RWPE1 (cell line): Measurements from ENCODE around the gene ALPL.
"Not testable (repeated sequence)": the region's sequence is repeated elsewhere in the genome, so short reads cannot be mapped to it uniquely, and the experiment has no call there.

Experiments
- CTCF ChIA-PET: fragments of 350-600 bp; sonication (Branson Sonifier 250); formaldehyde crosslinking; extraction: SDS; loops from one replicate; lab custom pipeline; 2021; lab: Yijun Ruan, JAX
- POLR2A ChIA-PET: fragments of 400-600 bp; formaldehyde crosslinking; extraction: SDS; loops from one replicate; lab custom pipeline; 2020; ENCODE audit warnings: antibody characterized with exemption; ENCODE audit not compliant: low non-redundant PET; lab: Yijun Ruan, JAX
- DNase-seq: peaks from one replicate; pipeline ENCODE4 v3.0.0; 2012; ENCODE audit warnings: low spot score
- H3K27ac ChIP-seq: fragments of 450-650 bp; 2 replicates; pipeline ENCODE4 v1.5.1; 2017
- CTCF ChIP-seq: fragments of 450-650 bp; conservative IDR thresholded peaks from 2 replicates; pipeline ENCODE4 v1.5.1; 2017; ENCODE audit warnings: low read depth, mild to moderate bottlenecking

ALPL gene

GRCh38 chr1:21562896-21563295 is 53.7 kb downstream of the ALPL start:
- CTCF ChIA-PET, result interaction anchor here (0.6 kb wide), 1 partner anchor 11 kb away, joined by 3 read pairs; no protein-coding TSS in a partner anchor
- H3K27ac ChIP-seq, result no peak overlapping the region
- no peak for TF ChIP-seq CTCF
- POLR2A ChIA-PET, result no interaction called here
- DNase-seq, result no peak

- CTCF ChIA-PET, result no interaction called here
- H3K27ac ChIP-seq, result no peak overlapping the region
- POLR2A ChIA-PET, result no interaction called here
- TF ChIP-seq CTCF, result no peak
- DNase-seq, result no peak
Measured at GRCh38 chr1:21563971-21564370, 54.7 kb downstream of the ALPL start.

GRCh38 chr1:21564521-21565095 is 55.4 kb downstream of the ALPL start:
- POLR2A ChIA-PET, result no interaction called here
- CTCF ChIA-PET, result interaction anchor here (0.5 kb wide), 1 partner anchor 454 kb away, joined by 3 read pairs; no protein-coding TSS in a partner anchor
- no peak for DNase-seq
- TF ChIP-seq CTCF, result no peak
- no peak overlapping the region for H3K27ac ChIP-seq

GRCh38 chr1:21565285-21565684 is 56.1 kb downstream of the ALPL start:
- ChIA-PET POLR2A (no interaction called here), CTCF (no interaction called here)
- no peak for TF ChIP-seq CTCF
- no peak for DNase-seq
- H3K27ac ChIP-seq, result no peak overlapping the region

- DNase-seq, H3K27ac ChIP-seq, POLR2A ChIA-PET: not testable (repeated sequence)
- CTCF ChIA-PET, result interaction anchor here (0.6 kb wide), 1 partner anchor 136 kb away, joined by 3 read pairs; no protein-coding TSS in a partner anchor
Measured at GRCh38 chr1:21566361-21566760, 57.1 kb downstream of the ALPL start.

- ChIA-PET POLR2A (no interaction called here), CTCF (interaction anchor here (0.9 to 1.0 kb wide), 2 partner anchors 28 to 90 kb away, joined by 3 to 4 read pairs; no protein-coding TSS in a partner anchor)
- DNase-seq, result no peak
Measured at GRCh38 chr1:21567241-21568005, 58.2 kb downstream of the ALPL start.

More at GRCh38 chr1:21567241-21568005, 58.2 kb downstream of the ALPL start:
- no peak for TF ChIP-seq CTCF
- no peak overlapping the region for H3K27ac ChIP-seq
